Ramos (cell line): Measurements from ENCODE around the gene RXFP1.

ENCODE experiments used
- in situ Hi-C: fragments of 300-500 bp; cut with MboI; formaldehyde crosslinking; loops from one replicate; pipeline ENCODE4 v1.14.3; 2022; ENCODE audit warnings: low sequenced_read_pairs; ENCODE audit not compliant: unreplicated experiment

Gene RXFP1

DNA sequence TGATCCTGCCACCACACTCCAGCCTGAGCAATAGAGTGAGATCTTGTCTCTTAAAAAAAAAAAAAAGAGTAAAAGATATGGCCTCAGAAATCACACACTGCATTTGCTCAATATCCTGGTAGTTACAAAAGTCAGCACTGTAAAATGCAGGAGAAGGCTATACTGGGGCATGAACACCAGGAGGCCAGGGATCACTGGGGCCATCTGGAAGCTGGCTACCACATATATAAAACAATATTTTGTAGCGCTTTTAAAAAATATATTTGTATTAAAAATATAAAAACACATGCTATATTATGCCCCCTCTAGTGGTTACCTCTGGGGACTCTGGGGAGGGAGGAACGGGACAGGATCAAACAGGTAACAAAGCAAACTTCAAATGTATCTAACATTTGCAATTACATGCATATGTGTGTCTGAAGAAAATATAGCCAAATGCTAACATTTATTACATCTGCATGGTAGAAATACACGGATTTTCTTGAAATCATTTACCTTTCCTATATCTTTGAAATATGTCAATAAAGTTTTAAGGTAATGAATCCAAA is 146.0 kb downstream of the RXFP1 start:
- in situ Hi-C loops, result no loop called here

DNA sequence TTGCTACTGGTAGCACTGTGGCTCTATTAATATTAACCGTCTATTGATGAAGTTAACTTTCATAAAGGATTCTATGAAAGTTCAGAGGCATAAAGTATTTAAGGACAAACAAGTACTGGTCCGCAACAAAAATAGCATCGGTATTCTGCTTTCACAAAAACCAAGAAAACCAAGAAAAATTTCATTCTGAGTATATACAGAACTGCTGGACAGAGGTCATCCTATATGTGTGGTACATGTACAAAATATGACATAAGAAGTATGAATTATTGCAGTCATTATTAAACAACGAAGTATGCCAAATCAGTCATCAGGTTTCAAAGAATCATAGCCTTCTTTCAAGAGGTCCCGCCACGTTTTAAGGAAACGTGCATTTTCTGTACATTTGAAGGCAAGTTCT is 147.6 kb downstream of the RXFP1 start:
- in situ Hi-C loops, result no loop called here

- in situ Hi-C loops, result no loop called here
These were observed 149.4 kb downstream of the RXFP1 start for GRCh38 chr4:158670975-158671664.

DNA sequence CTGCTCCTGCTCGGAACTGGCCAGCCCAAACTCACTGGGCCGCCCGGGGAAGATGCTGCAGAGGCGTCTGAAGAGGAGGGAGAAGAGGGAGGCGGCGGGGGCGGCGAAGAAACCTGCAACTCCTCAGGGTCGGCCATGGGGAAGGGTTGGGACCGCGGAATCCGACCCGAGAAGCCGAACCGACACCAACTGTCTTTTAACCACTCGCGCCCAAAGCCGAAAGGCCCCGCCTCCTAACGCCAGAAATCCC is 149.9 kb downstream of the RXFP1 start, which contains the start of gene C4orf46:
C4orf46 (minus strand) TSS at position 223 of the 250 bp plus-strand sequence; CDS start at position 137, 86 bp downstream.
- in situ Hi-C loops, result no loop called here

DNA sequence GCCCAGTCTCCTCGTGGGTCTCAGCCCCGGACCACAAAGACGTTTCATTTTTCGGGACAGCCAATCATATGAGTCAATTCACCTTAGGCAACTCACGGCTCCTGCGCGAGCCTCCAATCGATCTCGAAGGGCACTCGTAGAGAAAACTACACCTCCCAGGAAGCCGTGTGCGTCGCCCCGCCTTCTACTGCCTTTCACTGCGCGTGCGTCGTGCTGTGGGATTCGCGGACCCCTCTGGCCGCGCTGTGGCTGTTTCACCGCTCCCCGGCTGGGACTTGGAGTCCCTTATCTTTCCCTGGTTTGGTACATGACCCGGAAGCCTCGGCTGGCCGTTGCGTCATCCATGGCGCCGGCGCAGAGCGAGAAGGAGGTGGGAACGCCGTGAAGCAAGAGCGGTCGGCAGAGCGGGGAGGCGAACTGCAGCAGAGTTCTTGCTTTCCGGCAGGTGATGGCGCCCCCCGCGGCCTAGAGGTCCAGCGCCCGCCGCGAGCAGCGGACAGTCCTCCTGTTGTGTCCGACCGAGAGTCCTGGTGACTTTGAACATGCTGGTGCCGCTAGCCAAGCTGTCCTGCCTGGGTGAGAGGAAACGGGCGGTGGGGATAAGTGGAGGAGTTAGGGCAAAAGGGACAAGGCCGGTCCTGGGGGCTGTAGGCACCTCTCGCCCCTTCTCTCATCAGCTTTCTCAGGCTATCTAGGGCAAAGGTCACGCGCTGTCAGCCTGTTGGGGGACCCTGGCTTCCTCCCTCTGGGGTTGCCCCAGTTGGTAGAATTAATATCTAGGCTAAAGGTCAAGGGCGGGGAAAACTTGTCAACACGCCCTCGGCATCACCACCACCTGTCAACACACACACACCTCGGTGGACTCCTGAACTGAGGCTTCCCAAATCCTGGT is 150.5 kb downstream of the RXFP1 start, which contains the start of gene ETFDH:
ETFDH (plus strand) TSS at position 382 of the 892 bp plus-strand sequence; CDS start at position 543, 161 bp downstream.
- in situ Hi-C loops, result no loop called here

- in situ Hi-C loops, result no loop called here
These were observed 152.0 kb downstream of the RXFP1 start for GRCh38 chr4:158673633-158674032.

- in situ Hi-C loops, result no loop called here
These were observed 154.4 kb downstream of the RXFP1 start for GRCh38 chr4:158676076-158676475.

- in situ Hi-C loops, result no loop called here
These were observed 157.1 kb downstream of the RXFP1 start for GRCh38 chr4:158678767-158679166.

DNA sequence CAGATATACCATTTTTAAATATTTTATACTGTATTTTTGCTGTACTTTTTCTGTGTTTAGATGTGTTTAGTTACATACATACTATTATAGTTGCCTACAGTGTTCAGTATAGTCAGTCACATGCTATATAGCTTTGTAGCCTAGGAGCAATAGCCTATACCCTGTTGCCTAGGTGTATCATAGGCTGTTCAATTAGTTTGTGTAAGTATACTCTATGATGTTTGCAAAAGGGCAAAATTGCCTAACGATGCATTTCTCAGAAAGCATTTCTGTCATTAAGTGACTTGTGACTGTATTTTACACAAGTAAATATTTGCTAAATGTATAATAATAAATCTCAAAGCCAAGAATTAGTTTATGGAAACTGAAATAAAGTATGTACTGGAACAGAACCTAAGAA is 159.9 kb downstream of the RXFP1 start:
- in situ Hi-C loops, result no loop called here

DNA sequence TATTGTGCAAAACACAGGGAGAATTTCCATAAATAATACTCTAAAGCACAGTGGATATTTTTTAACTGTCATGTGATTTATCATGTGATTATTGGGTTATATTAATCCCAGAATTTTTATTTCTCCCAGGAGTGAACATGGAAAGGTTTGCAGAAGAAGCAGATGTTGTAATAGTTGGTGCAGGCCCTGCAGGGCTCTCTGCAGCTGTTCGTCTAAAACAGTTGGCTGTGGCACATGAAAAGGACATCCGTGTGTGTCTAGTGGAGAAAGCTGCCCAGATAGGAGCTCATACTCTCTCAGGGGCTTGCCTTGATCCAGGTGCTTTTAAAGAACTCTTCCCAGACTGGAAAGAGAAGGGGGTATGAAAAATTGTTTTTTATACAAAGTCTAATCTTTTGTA is 160.4 kb downstream of the RXFP1 start:
- in situ Hi-C loops, result no loop called here

DNA sequence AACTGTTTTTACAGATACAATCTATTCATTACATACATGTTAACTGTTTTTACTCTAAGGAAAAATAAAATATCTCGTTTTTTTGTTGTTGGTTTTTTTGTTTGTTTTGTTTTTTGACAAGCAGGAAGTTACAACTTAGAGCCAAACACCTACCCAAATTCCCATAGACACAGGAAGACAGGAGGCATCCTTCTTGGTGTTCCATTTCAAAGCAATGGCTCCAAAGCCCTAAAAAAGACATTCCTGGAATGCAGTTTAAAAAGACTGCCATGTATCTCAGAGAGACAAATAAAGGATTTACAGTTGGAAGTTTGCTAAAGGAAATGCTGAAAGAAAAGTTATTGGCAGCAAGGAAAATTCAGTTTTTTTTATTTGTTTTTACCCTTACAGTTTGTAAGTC is 167.1 kb downstream of the RXFP1 start:
- in situ Hi-C loops, result no loop called here
